NCI-H2196 (cell line): ENCODE data around the gene ITGB3BP.
"Not testable (repeated sequence)": the region's sequence is repeated elsewhere in the genome, so short reads cannot be mapped to it uniquely, and the experiment has no call there.

Experiments used
- DNase-seq: peaks from one replicate; lab custom pipeline; 2025; ENCODE audit not compliant: unreplicated experiment; lab: John Stamatoyannopoulos, UW

The ITGB3BP gene

GRCh38 chr1:63423649-63424048 is 99.4 kb downstream of the ITGB3BP start:
- no peak for DNase-seq

- DNase-seq: not testable (repeated sequence)
Observed at GRCh38 chr1:63420746-63421145, 102.3 kb downstream of the ITGB3BP start.

- DNase-seq: no peak
Observed at GRCh38 chr1:63418101-63418500, 104.9 kb downstream of the ITGB3BP start.

- DNase-seq: no peak
Observed at GRCh38 chr1:63414691-63415365, 108.2 kb downstream of the ITGB3BP start.

GRCh38 chr1:63413394-63413793 is 109.6 kb downstream of the ITGB3BP start:
- DNase-seq: no peak

- DNase-seq: no peak
Observed at GRCh38 chr1:63411066-63411465, 112.0 kb downstream of the ITGB3BP start.

- no peak for DNase-seq
Observed at GRCh38 chr1:63408331-63408730, 114.7 kb downstream of the ITGB3BP start.

GRCh38 chr1:63407002-63407401 is 116.0 kb downstream of the ITGB3BP start:
- no peak for DNase-seq

- no peak for DNase-seq
Observed at GRCh38 chr1:63405987-63406386, 117.0 kb downstream of the ITGB3BP start.

GRCh38 chr1:63405021-63405420 is 118.0 kb downstream of the ITGB3BP start:
- DNase-seq: no peak

- no peak for DNase-seq
Observed at GRCh38 chr1:63403386-63403785, 119.6 kb downstream of the ITGB3BP start.

GRCh38 chr1:63401945-63402344 is 121.1 kb downstream of the ITGB3BP start:
- DNase-seq: no peak
